ENCODE measurements around the gene OR1A1.

DNA sequence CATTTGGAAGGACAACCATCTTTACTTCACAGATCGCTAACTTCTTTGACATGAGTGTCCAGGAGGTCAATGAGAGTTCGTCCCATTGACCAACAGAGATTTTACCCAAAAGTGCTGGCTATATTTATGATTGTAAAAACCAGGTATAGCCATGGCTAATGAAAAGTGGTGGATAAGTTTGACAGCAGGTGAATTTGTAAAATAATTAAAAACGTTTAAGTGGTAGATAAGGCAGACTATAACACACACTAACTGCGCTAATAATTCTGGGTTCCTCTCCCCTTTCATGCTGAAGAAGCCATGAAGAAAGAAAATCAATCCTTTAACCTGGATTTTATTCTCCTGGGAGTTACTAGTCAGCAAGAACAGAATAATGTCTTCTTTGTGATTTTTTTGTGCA, 10.2 kb upstream of the OR1A1 start, which contains the start of gene OR1A2:
- TF ChIP-seq EZH2 (IDR thresholded peaks at IDR 0.05; ENCODE audit: insufficient read depth, poor library complexity, severe bottlenecking), result no peak
- no peak for TF ChIP-seq EZH2phosphoT487 (IDR thresholded peaks at IDR 0.05; ENCODE audit: insufficient read depth, low read depth)

Measured in GM23248 (cell line).